PC-3 (cell line): Measurements from ENCODE around the gene PTPRA.

Source experiments
- CTCF ChIP-seq: fragments of 300-600 bp; sonication (generic); conservative IDR thresholded peaks from 2 replicates; pipeline ENCODE4 v1.5.1; 2017; ENCODE audit warnings: antibody characterized with exemption, low read depth, mild to moderate bottlenecking, low read length
- EZH2phosphoT487 ChIP-seq: fragments of 300-600 bp; sonication (generic); IDR thresholded peaks from 2 replicates; pipeline ENCODE4 v1.6.1; 2018; ENCODE audit warnings: mild to moderate bottlenecking, antibody characterized with exemption, low read length, borderline replicate concordance

GRCh38 chr20:2917266-2917665, 44.0 kb downstream of the PTPRA start:
- TF ChIP-seq EZH2phosphoT487 (no peak), CTCF (no peak)
